ENCODE measurements around the gene DHFR2. TPM values are rescaled to one million over a fixed set of nuclear protein-coding genes. Genes with fewer than 3 reads are reported as not detected.

DHFR2 gene
- total and polyA plus RNA-seq, 2 of the 4 experiments (the other 2 are of a cell fraction), result 1.1 to 2.3 TPM

GRCh38 chr3:94065819-94066480 lies 3.2 kb upstream of the DHFR2 start:
- no CpG with 5 or more reads among the region's 1 CpG for WGBS, 2 experiments (ENCODE audit: extremely low coverage in 2 of 2, insufficient read length in 1 of 2)
- ChIA-PET POLR2A (ENCODE audit: unreplicated experiment) (no interaction called here), CTCF (no interaction called here)
- no peaks in the 10 kb centered on the region; the same call in 1 of the 2 replicates for H3K36me3 ChIP-seq (ENCODE audit: control insufficient read depth, insufficient read depth, low read length)
- no peak overlapping the region for H2BK5ac ChIP-seq (ENCODE audit: low read depth, low read length, poor library complexity, severe bottlenecking)
- no peak overlapping the region for H4K91ac ChIP-seq (ENCODE audit: insufficient read depth, low read depth, low read length)
- no peaks in the 10 kb centered on the region for H3K9me3 ChIP-seq (ENCODE audit: control insufficient read depth, insufficient read depth, low read length)
- no peak overlapping the region for H3K4me2 ChIP-seq (ENCODE audit: low read depth, low read length)
- H3K4me1 ChIP-seq (ENCODE audit: control insufficient read depth, insufficient read depth, low read length), result peaks cover 1% of the 10 kb centered on the region; the same call in 1 of the 2 replicates
- H2BK120ac ChIP-seq (ENCODE audit: low read depth, low read length), result no peak overlapping the region
- no peak for TF ChIP-seq MAZ (IDR thresholded peaks at IDR 0.05; ENCODE audit: borderline replicate concordance, low read depth, low read length)
- TF ChIP-seq BHLHE40 (IDR thresholded peaks at IDR 0.05; ENCODE audit: low read depth, low read length), result no peak
- no peak for TF ChIP-seq RAD21 (IDR thresholded peaks at IDR 0.05; ENCODE audit: low read length)
- TF ChIP-seq RCOR1 (IDR thresholded peaks at IDR 0.05; ENCODE audit: insufficient replicate concordance, low read length), result no peak
- no peak for TF ChIP-seq CHD1 (IDR thresholded peaks at IDR 0.05; ENCODE audit: low read depth, low read length)
- no peak for TF ChIP-seq MAFK (IDR thresholded peaks at IDR 0.05; ENCODE audit: low read depth, low read length)
- no peak for TF ChIP-seq FOS (IDR thresholded peaks at IDR 0.05; ENCODE audit: low read depth, low read length)
- TF ChIP-seq MXI1 (IDR thresholded peaks at IDR 0.05; ENCODE audit: borderline replicate concordance, low read depth, low read length), result no peak
- TF ChIP-seq NFE2L2 (IDR thresholded peaks at IDR 0.05; ENCODE audit: low read depth, low read length), result no peak
- TF ChIP-seq USF2 (IDR thresholded peaks at IDR 0.05; ENCODE audit: low read depth, low read length), result no peak
- TF ChIP-seq ELK1 (IDR thresholded peaks at IDR 0.05; ENCODE audit: borderline replicate concordance, low read depth, low read length), result no peak
- TF ChIP-seq CTCF (conservative IDR thresholded peaks at IDR 0.05; ENCODE audit: low read depth, low read length), result no peak
- TF ChIP-seq SMC3 (IDR thresholded peaks at IDR 0.05; ENCODE audit: low read depth, low read length), result no peak
- DNase-seq (no peak), ATAC-seq (ENCODE audit: low read depth) (no peak)
- intact Hi-C loops (cut with micrococcal nuclease), result loop anchor here (10.0 kb wide), 1 partner anchor 221 kb away; no protein-coding TSS in a partner anchor
- peaks cover 6 to 33% of the 10 kb centered on the region in 2 experiments; a peak in 3 of 4 replicates for H3K79me1 ChIP-seq (ENCODE audit: low read depth in 1 of 2, low read length in 2 of 2)
- no peak overlapping the region for H4K5ac ChIP-seq (ENCODE audit: low read depth, low read length)
- H3K9me1 ChIP-seq (ENCODE audit: insufficient read depth, low read length), result no peaks in the 10 kb centered on the region
- in situ Hi-C loops (cut with MboI; ENCODE audit: low sequenced_read_pairs), result loop anchor here (5.0 kb wide), 1 partner anchor 59 kb away; no protein-coding TSS in a partner anchor
- dilution Hi-C loops (cut with HindIII; ENCODE audit: low sequenced_read_pairs, unreplicated experiment), result no loop called here
- H3K18ac ChIP-seq (ENCODE audit: low read depth, low read length), result no peak overlapping the region
- H4K20me1 ChIP-seq (ENCODE audit: insufficient read depth, low read length), result no peaks in the 10 kb centered on the region
- H3K23ac ChIP-seq (ENCODE audit: low read depth, low read length), result no peak overlapping the region
- H2AFZ ChIP-seq (replicated peaks; ENCODE audit: low read length, poor library complexity), result no peak overlapping the region
- H3K56ac ChIP-seq (ENCODE audit: extremely low read depth, insufficient read depth, low read length), result no peak overlapping the region
- H2AK5ac ChIP-seq (ENCODE audit: low read depth, low read length), result no peak overlapping the region
- no peak overlapping the region for H3K27ac ChIP-seq (ENCODE audit: insufficient read depth, low read length)
- no peak overlapping the region for H3K4ac ChIP-seq (ENCODE audit: low read depth, low read length)
- H4K8ac ChIP-seq (ENCODE audit: low read depth in 2 of 2, low read length in 2 of 2), result no peak overlapping the region
- no peaks in the 10 kb centered on the region for H3K27me3 ChIP-seq (ENCODE audit: control insufficient read depth, insufficient read depth, low read length)
- BruUV-seq (replicated peaks), result no TSS peak
- no peak overlapping the region for H2BK15ac ChIP-seq (ENCODE audit: low read depth, low read length)
- H3K9ac ChIP-seq (ENCODE audit: low read depth, low read length), result no peak overlapping the region
- no peak overlapping the region for H2AK9ac ChIP-seq (replicated peaks; ENCODE audit: low read depth, low read length, poor library complexity)
- H2BK20ac ChIP-seq (ENCODE audit: low read depth, low read length), result no peak overlapping the region
- no peak overlapping the region for H3K4me3 ChIP-seq (ENCODE audit: insufficient read depth, low read depth, low read length)
- no peak overlapping the region for H3K14ac ChIP-seq (replicated peaks; ENCODE audit: low read depth, low read length)

Data from IMR-90 (cell line).